ENCODE data around the gene WDFY4. TPM values are rescaled to one million over a fixed set of nuclear protein-coding genes. Genes with fewer than 3 reads are reported as not detected.

WDFY4 gene
- total and polyA plus RNA-seq, 4 donors = 0.57 to 7.1 (median 2.0) TPM

DNA sequence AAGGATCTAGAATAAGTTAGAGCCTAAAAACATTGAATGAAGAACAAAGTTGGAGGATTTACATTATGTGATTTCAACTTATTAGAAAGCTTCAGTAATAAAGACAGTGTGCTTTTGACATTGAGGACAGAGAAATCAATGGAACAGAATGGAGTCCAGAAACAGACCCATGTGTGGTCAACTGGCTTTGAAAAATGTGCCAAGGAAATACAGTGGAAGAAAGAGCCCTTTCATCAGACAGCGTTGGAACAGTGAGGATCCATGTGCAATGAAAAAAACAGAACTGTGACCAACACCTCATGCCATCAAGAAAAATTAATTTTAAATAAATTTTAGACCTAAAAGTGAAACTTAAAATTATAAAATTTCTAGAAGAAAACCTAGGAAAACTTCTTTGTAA is 305.6 kb downstream of the WDFY4 start:
- no peaks in the 10 kb centered on the region for H3K36me3 ChIP-seq (ENCODE audit: control insufficient read depth in 4 of 4, insufficient read depth in 3 of 4, low read depth in 1 of 4, low read length in 3 of 4)
- H3K27me3 ChIP-seq (ENCODE audit: control insufficient read depth in 4 of 4, insufficient read depth in 4 of 4, low read length in 3 of 4) = no peaks in the 10 kb centered on the region
- H3K4me3 ChIP-seq (ENCODE audit: low read depth in 1 of 3, low read length in 3 of 3) = no peak overlapping the region
- 94% methylated on average over 1 of the region's 1 CpG for WGBS
- no peaks in the 10 kb centered on the region for H3K9me3 ChIP-seq (ENCODE audit: control insufficient read depth in 4 of 4, low read length in 3 of 4)
- H3K4me1 ChIP-seq (ENCODE audit: control insufficient read depth in 4 of 4, insufficient read depth in 4 of 4, low read length in 3 of 4) = no peaks in the 10 kb centered on the region
- TF ChIP-seq JUND (IDR thresholded peaks at IDR 0.05) (no peak), NR2F2 (IDR thresholded peaks at IDR 0.05) (no peak), ATF3 (IDR thresholded peaks at IDR 0.05) (no peak), MAX (IDR thresholded peaks at IDR 0.05) (no peak), HNF4G (IDR thresholded peaks at IDR 0.05) (no peak), YY1 (IDR thresholded peaks at IDR 0.05) (no peak), GABPA (IDR thresholded peaks at IDR 0.05 in 1 of 2, conservative IDR thresholded peaks at IDR 0.05 in 1 of 2) (no peak), RXRA (IDR thresholded peaks at IDR 0.05) (no peak), EGR1 (IDR thresholded peaks at IDR 0.05; ENCODE audit: low read depth in 2 of 2) (no peak), FOXA2 (IDR thresholded peaks at IDR 0.05) (no peak), HNF4A (conservative IDR thresholded peaks at IDR 0.05) (no peak), TAF1 (conservative IDR thresholded peaks at IDR 0.05) (no peak), SP1 (IDR thresholded peaks at IDR 0.05) (no peak)
- TF ChIP-seq, protein P1, sequence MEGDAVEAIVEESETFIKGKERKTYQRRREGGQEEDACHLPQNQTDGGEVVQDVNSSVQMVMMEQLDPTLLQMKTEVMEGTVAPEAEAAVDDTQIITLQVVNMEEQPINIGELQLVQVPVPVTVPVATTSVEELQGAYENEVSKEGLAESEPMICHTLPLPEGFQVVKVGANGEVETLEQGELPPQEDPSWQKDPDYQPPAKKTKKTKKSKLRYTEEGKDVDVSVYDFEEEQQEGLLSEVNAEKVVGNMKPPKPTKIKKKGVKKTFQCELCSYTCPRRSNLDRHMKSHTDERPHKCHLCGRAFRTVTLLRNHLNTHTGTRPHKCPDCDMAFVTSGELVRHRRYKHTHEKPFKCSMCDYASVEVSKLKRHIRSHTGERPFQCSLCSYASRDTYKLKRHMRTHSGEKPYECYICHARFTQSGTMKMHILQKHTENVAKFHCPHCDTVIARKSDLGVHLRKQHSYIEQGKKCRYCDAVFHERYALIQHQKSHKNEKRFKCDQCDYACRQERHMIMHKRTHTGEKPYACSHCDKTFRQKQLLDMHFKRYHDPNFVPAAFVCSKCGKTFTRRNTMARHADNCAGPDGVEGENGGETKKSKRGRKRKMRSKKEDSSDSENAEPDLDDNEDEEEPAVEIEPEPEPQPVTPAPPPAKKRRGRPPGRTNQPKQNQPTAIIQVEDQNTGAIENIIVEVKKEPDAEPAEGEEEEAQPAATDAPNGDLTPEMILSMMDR (IDR thresholded peaks at IDR 0.05; ENCODE audit: low read depth, low read length, missing input control) = no peak
- TF ChIP-seq, protein P2, sequence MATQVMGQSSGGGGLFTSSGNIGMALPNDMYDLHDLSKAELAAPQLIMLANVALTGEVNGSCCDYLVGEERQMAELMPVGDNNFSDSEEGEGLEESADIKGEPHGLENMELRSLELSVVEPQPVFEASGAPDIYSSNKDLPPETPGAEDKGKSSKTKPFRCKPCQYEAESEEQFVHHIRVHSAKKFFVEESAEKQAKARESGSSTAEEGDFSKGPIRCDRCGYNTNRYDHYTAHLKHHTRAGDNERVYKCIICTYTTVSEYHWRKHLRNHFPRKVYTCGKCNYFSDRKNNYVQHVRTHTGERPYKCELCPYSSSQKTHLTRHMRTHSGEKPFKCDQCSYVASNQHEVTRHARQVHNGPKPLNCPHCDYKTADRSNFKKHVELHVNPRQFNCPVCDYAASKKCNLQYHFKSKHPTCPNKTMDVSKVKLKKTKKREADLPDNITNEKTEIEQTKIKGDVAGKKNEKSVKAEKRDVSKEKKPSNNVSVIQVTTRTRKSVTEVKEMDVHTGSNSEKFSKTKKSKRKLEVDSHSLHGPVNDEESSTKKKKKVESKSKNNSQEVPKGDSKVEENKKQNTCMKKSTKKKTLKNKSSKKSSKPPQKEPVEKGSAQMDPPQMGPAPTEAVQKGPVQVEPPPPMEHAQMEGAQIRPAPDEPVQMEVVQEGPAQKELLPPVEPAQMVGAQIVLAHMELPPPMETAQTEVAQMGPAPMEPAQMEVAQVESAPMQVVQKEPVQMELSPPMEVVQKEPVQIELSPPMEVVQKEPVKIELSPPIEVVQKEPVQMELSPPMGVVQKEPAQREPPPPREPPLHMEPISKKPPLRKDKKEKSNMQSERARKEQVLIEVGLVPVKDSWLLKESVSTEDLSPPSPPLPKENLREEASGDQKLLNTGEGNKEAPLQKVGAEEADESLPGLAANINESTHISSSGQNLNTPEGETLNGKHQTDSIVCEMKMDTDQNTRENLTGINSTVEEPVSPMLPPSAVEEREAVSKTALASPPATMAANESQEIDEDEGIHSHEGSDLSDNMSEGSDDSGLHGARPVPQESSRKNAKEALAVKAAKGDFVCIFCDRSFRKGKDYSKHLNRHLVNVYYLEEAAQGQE (IDR thresholded peaks at IDR 0.05) = no peak
- H3K27ac ChIP-seq (ENCODE audit: low read depth in 1 of 2, low read length in 2 of 2) = no peak overlapping the region
- H3K9ac ChIP-seq (ENCODE audit: low read depth in 1 of 2, low read length in 2 of 2) = no peak overlapping the region
- DNase-seq (ENCODE audit: low spot score) = no peak

DNA sequence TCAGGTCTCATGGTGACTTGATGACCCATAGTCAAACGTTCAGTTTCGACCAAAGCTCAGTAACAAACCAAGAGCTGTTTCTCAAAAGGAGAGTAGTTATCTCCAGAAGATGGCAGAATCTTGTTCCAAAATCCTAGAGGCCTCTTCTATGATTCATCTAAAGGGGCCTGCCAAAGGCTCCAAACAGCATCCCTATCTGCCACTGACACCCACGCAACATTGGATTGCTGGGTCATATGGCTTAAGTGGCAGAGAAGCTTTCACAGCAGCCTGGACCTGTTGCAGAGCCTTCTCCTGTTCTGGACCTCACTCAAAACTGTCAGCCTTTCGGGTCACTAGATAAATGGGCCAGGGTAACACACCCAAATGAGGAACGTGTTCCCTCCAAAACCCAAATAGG is 309.0 kb downstream of the WDFY4 start:
- Histone ChIP-seq H3K27me3 (ENCODE audit: control insufficient read depth in 4 of 4, insufficient read depth in 4 of 4, low read length in 3 of 4) (no peaks in the 10 kb centered on the region), H3K4me1 (ENCODE audit: control insufficient read depth in 4 of 4, insufficient read depth in 4 of 4, low read length in 3 of 4) (no peaks in the 10 kb centered on the region), H3K9me3 (ENCODE audit: control insufficient read depth in 4 of 4, low read length in 3 of 4) (no peaks in the 10 kb centered on the region), H3K36me3 (ENCODE audit: control insufficient read depth in 4 of 4, insufficient read depth in 3 of 4, low read depth in 1 of 4, low read length in 3 of 4) (no peaks in the 10 kb centered on the region), H3K27ac (ENCODE audit: low read depth in 1 of 2, low read length in 2 of 2) (no peak overlapping the region), H3K4me3 (ENCODE audit: low read depth in 1 of 3, low read length in 3 of 3) (no peak overlapping the region), H3K9ac (ENCODE audit: low read depth in 1 of 2, low read length in 2 of 2) (no peak overlapping the region)
- TF ChIP-seq MAX (IDR thresholded peaks at IDR 0.05) (no peak), RXRA (IDR thresholded peaks at IDR 0.05) (no peak), TAF1 (conservative IDR thresholded peaks at IDR 0.05) (no peak), ATF3 (IDR thresholded peaks at IDR 0.05) (no peak), ZBTB33 (IDR thresholded peaks at IDR 0.05) (no peak), GABPA (IDR thresholded peaks at IDR 0.05 in 1 of 2, conservative IDR thresholded peaks at IDR 0.05 in 1 of 2) (no peak)
- TF ChIP-seq, protein P1 (IDR thresholded peaks at IDR 0.05; ENCODE audit: low read depth, low read length, missing input control) = no peak
- WGBS = 89% methylated on average over 5 of the region's 5 CpGs
- no peak for DNase-seq (ENCODE audit: low spot score)

Data from liver (tissue), 9 donors.